Fibroblast of lung (primary cell): ENCODE data around the gene CX3CL1. TPM values are rescaled to one million over a fixed set of nuclear protein-coding genes. Genes with fewer than 3 reads are reported as not detected.

Experiments used
- DNase-seq, 2 donors: peaks; one replicate each; pipeline versions ENCODE4 v3.0.0 to v3.0.0-alpha.2; 2010; ENCODE audit warnings: low read depth in 2 of 2
- H2AFZ ChIP-seq: 2 replicates; pipeline ENCODE4 v1.5.1; 2012; ENCODE audit warnings: low read length, control low read depth, inconsistent platforms
- H3K27ac ChIP-seq: 2 replicates; pipeline ENCODE4 v1.5.1; 2011; ENCODE audit warnings: low read length, control low read depth; ENCODE audit not compliant: insufficient read depth
- H3K27me3 ChIP-seq: 2 replicates; pipeline ENCODE4 v1.5.1; 2011; ENCODE audit warnings: mild to moderate bottlenecking, low read length; ENCODE audit not compliant: control insufficient read depth, insufficient read depth
- H3K36me3 ChIP-seq: 2 replicates; pipeline ENCODE4 v1.5.1; 2011; ENCODE audit warnings: low read length; ENCODE audit not compliant: control insufficient read depth, insufficient read depth
- H3K4me1 ChIP-seq: 2 replicates; pipeline ENCODE4 v1.5.1; 2011; ENCODE audit warnings: low read length; ENCODE audit not compliant: control insufficient read depth, insufficient read depth; ENCODE audit errors: extremely low read depth
- H3K4me2 ChIP-seq: 2 replicates; pipeline ENCODE4 v1.5.1; 2011; ENCODE audit warnings: low read length, control low read depth; ENCODE audit not compliant: insufficient read depth; ENCODE audit errors: extremely low read depth
- H3K4me3 ChIP-seq, 4 experiments: fragments of 200-600 bp in 1 of 4; sonication (generic) in 1 of 4; replicated peaks in 1 of 4; 2 replicates each; pipeline ENCODE4 v1.5.1; 2011 to 2016; ENCODE audit warnings: low read length in 4 of 4, low read depth in 3 of 4, mild to moderate bottlenecking in 3 of 4, control low read depth in 2 of 4, inconsistent platforms in 1 of 4, mixed read lengths in 1 of 4; ENCODE audit not compliant: insufficient read depth in 1 of 4; ENCODE audit errors: control extremely low read depth in 1 of 4
- H3K79me2 ChIP-seq: 2 replicates; pipeline ENCODE4 v1.5.1; 2012; ENCODE audit warnings: mild to moderate bottlenecking, low read length, inconsistent platforms; ENCODE audit not compliant: control insufficient read depth, insufficient read depth
- H3K9ac ChIP-seq: 2 replicates; pipeline ENCODE4 v1.5.1; 2011; ENCODE audit warnings: mild to moderate bottlenecking, low read length, control low read depth; ENCODE audit not compliant: insufficient read depth
- H3K9me3 ChIP-seq: 2 replicates; pipeline ENCODE4 v1.5.1; 2012; ENCODE audit warnings: low read depth, low read length; ENCODE audit not compliant: control insufficient read depth, insufficient read depth
- H4K20me1 ChIP-seq: 2 replicates; pipeline ENCODE4 v1.5.1; 2011; ENCODE audit warnings: low read length; ENCODE audit not compliant: control insufficient read depth, insufficient read depth; ENCODE audit errors: extremely low read depth
- CTCF ChIP-seq, 2 donors: IDR thresholded peaks in 1 of 2; conservative IDR thresholded peaks in 1 of 2; 1 replicate in 1 of 2; 2 replicates in 1 of 2; pipeline ENCODE4 v1.5.1; 2011 to 2012; ENCODE audit warnings: low read length in 2 of 2, control low read depth in 1 of 2, inconsistent platforms in 1 of 2, low read depth in 1 of 2, mild to moderate bottlenecking in 1 of 2
- EZH2 ChIP-seq: IDR thresholded peaks from 2 replicates; pipeline ENCODE4 v1.5.1; 2012; ENCODE audit warnings: low read length, control low read depth, mild to moderate bottlenecking; ENCODE audit errors: missing control alignments
- polyA plus RNA-seq, 2 donors: library from polyadenylated mRNA; depleted of rRNA in 1 of 2; stranded (reverse) in 1 of 2; unstranded in 1 of 2; fragments of >200 nt; gene quantifications; 2 replicates each; pipeline ENCODE4 v1.2.1, GENCODE V29; 2011 to 2012; ENCODE audit warnings: missing spikeins in 1 of 2
- total RNA-seq: library from RNA; depleted of rRNA; stranded (reverse); fragments of >200 nt; gene quantifications from 2 replicates; pipeline ENCODE4 v1.2.1, GENCODE V29; 2014

The CX3CL1 gene
- total and polyA plus RNA-seq, 2 donors (not counting 1 experiment from before 2014, with no cell fraction given): not detected

GRCh38 chr16:57406881-57407280 is 34.6 kb downstream of the CX3CL1 start:
- Histone ChIP-seq H3K79me2 (no peaks in the 10 kb centered on the region), H3K4me3 (no peak overlapping the region), H3K27ac (no peak overlapping the region), H3K9ac (no peak overlapping the region), H3K4me1 (no peaks in the 10 kb centered on the region), H3K27me3 (peaks cover 3% of the 10 kb centered on the region), H3K36me3 (no peaks in the 10 kb centered on the region), H3K4me2 (no peak overlapping the region), H4K20me1 (no peaks in the 10 kb centered on the region), H2AFZ (no peak overlapping the region), H3K9me3 (no peaks in the 10 kb centered on the region)
- TF ChIP-seq EZH2 (no peak), CTCF (conservative IDR thresholded peaks at IDR 0.05 in 1 of 2, IDR thresholded peaks at IDR 0.05 in 1 of 2; ENCODE audit: low read depth in 1 of 2, low read length in 2 of 2) (no peak)
- DNase-seq: no peak

GRCh38 chr16:57407521-57408353 is 35.4 kb downstream of the CX3CL1 start:
- H3K27ac ChIP-seq: no peak overlapping the region
- H3K36me3 ChIP-seq: no peaks in the 10 kb centered on the region
- peaks cover 3% of the 10 kb centered on the region for H3K27me3 ChIP-seq
- no peaks in the 10 kb centered on the region for H4K20me1 ChIP-seq
- DNase-seq: no peak
- H3K4me1 ChIP-seq: no peaks in the 10 kb centered on the region
- H3K4me2 ChIP-seq: no peak overlapping the region
- no peaks in the 10 kb centered on the region for H3K9me3 ChIP-seq
- H3K9ac ChIP-seq: no peak overlapping the region
- TF ChIP-seq CTCF (conservative IDR thresholded peaks at IDR 0.05 in 1 of 2, IDR thresholded peaks at IDR 0.05 in 1 of 2; ENCODE audit: low read depth in 1 of 2, low read length in 2 of 2) (no peak), EZH2 (no peak)
- no peak overlapping the region for H2AFZ ChIP-seq
- no peak overlapping the region for H3K4me3 ChIP-seq
- H3K79me2 ChIP-seq: no peaks in the 10 kb centered on the region

DNA sequence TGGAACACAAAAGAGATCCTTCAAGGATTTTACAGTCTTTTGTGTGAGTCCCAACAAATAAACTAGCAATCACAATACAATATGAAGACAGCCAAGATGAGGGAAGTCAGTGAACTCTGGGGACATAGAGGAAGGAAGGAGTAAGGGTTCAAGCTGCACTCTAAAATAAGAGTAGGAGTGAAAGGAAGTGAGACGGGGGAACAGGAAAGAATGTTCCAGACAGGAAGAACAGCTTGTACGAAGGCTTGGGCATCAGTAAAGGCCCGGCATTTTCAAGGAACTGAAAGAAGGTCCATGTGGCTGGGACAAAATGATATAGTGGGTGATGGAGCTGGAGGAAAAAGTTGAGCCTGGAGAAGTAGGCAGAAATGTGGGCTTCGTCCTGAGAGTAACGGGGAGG is 36.8 kb downstream of the CX3CL1 start:
- DNase-seq: no peak
- peaks cover 3% of the 10 kb centered on the region for H3K27me3 ChIP-seq
- H3K9ac ChIP-seq: no peak overlapping the region
- H3K4me2 ChIP-seq: no peak overlapping the region
- no peaks in the 10 kb centered on the region for H3K9me3 ChIP-seq
- TF ChIP-seq CTCF (conservative IDR thresholded peaks at IDR 0.05 in 1 of 2, IDR thresholded peaks at IDR 0.05 in 1 of 2; ENCODE audit: low read depth in 1 of 2, low read length in 2 of 2): no peak
- no peaks in the 10 kb centered on the region for H4K20me1 ChIP-seq
- no peaks in the 10 kb centered on the region for H3K4me1 ChIP-seq
- H3K4me3 ChIP-seq: no peak overlapping the region
- H3K27ac ChIP-seq: no peak overlapping the region
- no peaks in the 10 kb centered on the region for H3K79me2 ChIP-seq
- no peaks in the 10 kb centered on the region for H3K36me3 ChIP-seq
- H2AFZ ChIP-seq: no peak overlapping the region
